NCI-H2171 (cell line): ENCODE data around the gene PTPRG.
"Not testable (repeated sequence)": the region's sequence is repeated elsewhere in the genome, so short reads cannot be mapped to it uniquely, and the experiment has no call there.

ENCODE experiments used
- DNase-seq: peaks from one replicate; lab custom pipeline; 2025; lab: John Stamatoyannopoulos, UW

Gene PTPRG

DNA sequence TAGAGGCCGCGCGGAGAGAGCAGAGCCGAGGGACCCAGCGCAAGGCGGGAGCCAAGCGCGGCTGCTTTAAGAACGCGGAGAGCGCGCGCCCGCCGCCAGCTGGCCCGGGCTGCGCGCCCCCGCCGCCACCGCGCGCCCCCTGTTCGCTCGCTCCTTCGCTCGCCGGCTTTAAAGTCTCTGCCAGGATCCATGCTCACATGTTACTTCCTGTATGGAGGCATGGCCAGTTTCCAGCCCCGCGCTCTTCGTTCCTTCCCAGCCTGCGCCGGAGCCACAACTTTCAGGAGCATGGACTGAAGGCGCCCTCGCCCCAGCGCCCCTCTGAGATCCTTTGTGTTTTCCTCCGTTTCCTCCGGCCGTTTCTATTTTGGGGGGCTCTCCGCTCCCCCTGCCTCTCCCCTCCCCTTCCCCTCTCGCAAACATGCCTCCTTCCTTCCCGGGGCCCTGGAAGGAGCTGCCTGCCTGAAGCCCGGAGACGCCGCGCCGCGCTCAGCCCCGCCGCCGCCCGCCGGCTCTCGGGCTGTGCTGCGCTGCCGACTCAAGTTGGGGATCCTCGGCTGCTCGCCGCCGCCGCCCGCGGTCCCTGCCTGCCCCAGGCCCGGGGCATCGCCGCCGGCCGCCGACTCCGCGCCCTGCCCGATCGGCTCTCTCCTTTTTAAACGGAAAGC lies at the start of gene PTPRG:
TSS of gene PTPRG (plus strand) at position 198 of the 668 bp plus-strand sequence. CDS start 717 bp downstream, outside the sequence.
- DNase-seq = peak; percentile 67

- DNase-seq = no peak
Observed at GRCh38 chr3:61518590-61518989, 42.8 kb upstream of the PTPRG start.

- DNase-seq = no peak
Observed at GRCh38 chr3:61520966-61521628, 40.3 kb upstream of the PTPRG start.

DNA sequence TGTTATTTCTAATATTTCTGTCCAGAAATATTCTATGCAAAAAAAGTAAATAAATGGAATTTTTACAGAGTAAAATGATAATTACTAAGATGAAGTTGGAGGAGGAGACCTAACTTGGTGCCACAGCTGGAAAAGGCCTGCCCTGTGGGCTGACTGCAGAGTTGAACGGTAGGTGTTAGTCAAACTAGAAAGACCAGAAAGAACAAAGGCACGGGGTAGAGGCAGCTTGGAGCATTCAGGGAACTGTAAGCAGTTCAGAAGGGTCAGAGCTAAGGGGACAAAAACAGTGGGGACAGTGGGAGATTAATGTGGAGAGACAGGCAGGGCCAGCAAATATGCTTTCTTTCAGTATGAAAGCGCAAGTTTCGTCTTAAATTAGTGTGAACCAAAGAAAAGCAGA lies 39.3 kb upstream of the PTPRG start:
- no peak for DNase-seq

DNA sequence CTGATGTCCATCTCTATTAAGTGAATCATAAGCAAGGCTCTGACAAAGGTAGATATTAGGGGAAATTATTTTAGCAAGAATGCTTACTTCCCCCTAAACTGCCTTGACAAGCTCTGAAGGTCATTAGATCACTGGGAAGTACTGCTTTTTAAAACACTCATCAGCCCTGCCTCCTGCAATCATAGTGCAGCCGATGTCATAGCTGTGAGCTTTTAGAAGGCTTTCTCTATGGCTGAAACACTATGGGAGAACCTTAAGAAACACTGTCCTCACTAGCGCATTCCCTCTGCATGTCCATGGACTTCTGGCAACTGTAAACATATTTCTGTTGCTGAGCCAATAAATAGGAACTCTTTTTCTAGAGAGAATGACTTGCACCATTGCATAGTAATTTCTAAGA lies 38.7 kb upstream of the PTPRG start:
- no peak for DNase-seq

DNA sequence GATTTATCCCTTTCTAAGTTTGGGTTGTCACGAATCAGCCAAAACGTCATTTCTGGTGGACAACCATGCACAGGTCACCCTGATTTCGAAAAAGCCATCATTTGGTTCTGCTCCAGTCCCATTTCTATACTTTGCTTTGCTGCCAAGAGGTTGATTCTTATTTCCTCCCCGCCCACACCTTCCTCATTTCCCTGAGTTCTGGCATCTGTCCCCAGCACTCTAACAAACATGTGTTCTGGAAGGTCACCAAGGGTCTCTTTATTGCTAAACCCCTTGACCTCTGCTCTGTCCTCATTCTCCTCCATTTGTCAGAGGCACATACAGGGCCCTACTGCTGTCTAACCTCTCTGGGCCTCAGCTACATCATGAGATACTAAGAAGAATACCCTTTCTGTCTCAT lies 36.4 kb upstream of the PTPRG start:
- no peak for DNase-seq

DNA sequence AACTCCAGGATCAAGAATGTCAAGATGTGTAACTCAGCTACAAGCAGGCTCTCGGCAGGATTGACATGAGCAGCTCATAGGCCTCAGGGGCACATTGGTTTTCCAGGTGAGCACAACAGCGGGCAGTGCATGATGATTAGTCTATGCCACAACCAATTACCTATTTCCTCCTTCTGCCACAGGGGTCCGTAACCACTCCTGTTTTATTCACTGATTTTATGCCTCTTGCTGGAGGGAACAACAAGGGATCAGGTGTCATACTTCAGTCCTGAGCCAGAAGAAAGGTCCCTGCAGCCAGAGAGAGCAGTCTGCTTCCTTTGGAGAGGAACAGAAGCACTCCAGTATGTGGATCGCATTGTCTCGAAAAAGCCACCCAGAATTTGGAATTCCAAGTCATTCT lies 35.1 kb upstream of the PTPRG start:
- DNase-seq = peak; percentile 3

DNA sequence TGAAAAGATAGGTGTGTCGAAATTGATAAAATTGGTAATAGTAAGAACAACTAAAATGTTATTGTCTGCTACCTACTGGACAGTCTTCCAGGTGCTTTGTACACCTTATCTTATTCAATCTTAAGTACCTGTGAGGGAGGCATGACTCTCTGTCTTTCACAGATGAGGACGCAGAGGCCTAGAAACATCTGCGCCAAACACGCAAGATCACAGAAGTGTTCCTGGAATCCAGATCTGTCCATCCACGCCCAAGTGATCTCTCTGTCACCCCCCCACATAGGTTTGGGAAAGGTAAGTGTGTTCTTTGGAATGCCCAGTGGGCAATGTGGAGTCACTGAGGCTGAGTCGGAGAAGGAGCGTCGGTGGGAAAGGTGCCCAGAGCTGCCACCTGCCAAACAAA lies 34.4 kb upstream of the PTPRG start:
- DNase-seq = no peak

- DNase-seq = peak; percentile 31
Observed at GRCh38 chr3:61530355-61530754, 31.0 kb upstream of the PTPRG start.

GRCh38 chr3:61531528-61531927 lies 29.8 kb upstream of the PTPRG start:
- DNase-seq = no peak

DNA sequence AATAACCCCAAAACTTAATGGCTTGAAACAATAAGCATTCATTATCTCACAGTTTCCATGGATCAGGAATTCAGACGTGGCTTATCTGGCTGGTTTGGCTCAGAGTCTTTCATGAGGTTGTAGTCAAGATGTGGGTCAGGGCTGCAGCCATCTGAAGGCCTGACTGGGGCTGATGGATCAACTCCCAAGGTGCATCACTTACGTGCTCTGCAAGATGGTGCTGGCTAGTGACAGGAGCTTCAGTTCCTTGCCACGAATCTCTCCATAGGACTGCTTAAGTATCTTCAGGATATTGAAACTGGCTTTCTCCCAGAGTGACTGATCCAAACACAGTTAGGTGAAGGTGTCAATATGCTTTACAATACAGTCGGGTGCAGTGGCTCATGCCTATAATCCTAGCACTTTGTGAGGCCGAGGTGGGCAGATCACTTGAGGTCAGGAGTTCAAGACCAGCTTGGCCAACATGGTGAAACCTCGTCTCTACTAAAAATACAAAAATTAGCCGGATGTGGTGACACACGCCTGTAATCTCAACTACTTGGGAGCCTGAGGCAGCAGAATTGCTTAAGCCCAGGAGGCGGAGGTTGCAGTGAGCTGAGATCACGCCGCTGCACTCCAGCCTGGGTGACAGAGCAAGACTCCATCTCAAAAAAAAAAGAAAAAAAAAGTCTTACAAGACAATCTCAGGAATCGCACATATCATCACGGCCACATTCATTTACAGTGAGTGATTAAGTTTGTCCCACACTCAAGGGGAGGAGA lies 28.5 kb upstream of the PTPRG start:
- DNase-seq = no peak

- no peak for DNase-seq
Observed at GRCh38 chr3:61535826-61536225, 25.5 kb upstream of the PTPRG start.

DNA sequence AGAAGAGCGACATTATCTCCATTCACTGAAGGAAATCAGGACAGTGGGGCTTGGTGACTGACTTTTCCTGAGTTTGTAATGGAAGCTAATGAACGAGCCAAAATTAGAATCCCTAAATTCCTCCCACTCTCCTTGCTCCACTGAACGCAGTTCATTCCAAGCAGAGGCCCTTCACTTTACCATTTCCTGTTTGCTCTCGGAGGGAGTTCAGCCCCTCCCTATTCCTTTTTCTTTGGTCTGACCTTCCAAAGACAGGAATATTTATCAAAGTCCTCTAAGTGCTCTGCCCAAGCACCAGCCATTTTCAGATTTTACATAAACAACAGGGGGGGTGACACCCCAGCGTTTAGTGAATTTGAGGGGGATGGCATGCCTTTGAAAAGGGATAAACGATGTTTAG lies 24.0 kb upstream of the PTPRG start:
- DNase-seq = no peak

DNA sequence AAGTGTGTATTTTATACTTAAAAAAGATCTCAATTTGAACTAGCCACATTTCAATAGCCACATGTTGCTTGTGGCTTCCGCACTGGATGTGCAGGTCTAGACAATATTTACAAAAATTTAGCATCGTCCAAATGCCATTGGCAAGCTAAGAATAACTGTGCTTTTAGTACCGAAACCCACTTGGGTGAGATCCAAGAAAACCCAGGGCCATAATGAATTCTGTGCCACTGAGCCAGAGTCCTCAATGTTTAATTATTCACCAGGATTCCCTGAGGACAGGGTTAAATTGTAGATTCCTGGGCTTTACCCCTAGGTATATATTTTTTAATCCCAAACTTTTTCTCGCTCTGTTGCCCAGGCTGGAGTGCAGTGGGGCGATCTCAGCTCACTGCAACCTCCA lies 22.9 kb upstream of the PTPRG start:
- no peak for DNase-seq

- no peak for DNase-seq
Observed at GRCh38 chr3:61541694-61542093, 19.7 kb upstream of the PTPRG start.

GRCh38 chr3:61545716-61546115 lies 15.7 kb upstream of the PTPRG start:
- DNase-seq = no peak

- no peak for DNase-seq
Observed at GRCh38 chr3:61547625-61548024, 13.7 kb upstream of the PTPRG start.

GRCh38 chr3:61552704-61553103 lies 8.7 kb upstream of the PTPRG start:
- not testable (repeated sequence) for DNase-seq

GRCh38 chr3:61559136-61559731 lies 2.1 kb upstream of the PTPRG start:
- no peak for DNase-seq

DNA sequence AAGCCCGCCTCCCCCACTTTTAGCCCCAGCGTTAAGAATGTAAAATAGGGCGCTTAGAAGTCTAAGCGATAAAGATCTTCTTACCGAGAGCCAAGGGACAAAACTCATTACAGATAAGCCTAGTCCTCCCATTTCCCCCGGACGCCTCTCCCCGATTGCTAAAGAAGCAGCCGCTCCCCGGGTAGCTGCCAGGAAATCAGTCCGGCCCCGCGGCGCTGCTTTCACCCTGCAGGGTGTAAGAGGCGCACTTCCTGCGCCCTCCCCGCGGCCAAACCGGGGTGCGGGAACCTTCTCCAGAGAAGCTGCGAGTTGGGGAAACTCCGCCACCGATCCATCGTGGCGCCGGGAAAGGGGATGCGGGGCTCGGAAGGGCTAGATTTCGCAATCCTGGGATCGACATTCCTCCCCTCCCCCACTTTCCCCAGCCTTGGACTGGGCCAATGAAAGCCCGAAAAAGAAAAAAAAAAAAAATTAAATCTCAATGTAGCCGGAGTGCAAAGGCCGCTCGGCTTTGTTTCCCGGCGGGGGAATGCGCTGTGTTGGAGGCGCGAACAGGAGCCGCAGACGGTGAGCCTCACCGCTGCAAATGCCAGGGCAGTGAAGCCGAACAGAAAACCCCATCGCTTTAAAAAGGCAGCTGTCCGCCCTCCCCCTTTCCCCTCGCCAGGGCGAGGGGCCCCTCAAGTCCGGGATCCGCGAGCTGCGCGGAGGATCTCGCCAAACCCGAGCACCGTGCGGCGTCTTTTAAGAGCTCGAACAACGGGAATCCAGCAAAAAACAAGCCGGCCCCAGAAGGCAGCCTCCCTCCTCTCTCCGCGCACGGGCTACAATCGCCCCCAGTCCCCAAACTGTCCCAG lies 626 bp upstream of the PTPRG start:
- peak; percentile 47 for DNase-seq

- DNase-seq = no peak
Observed at GRCh38 chr3:61562042-61562720, 810 bp downstream of the PTPRG start.
